HEK293T (cell line): ENCODE results near the gene ZNF850.

Source experiments
- CTCF ChIA-PET: fragments of 350-600 bp; formaldehyde crosslinking; extraction: SDS; loops from one replicate; lab custom pipeline; 2021; ENCODE audit warnings: antibody characterized with exemption, inconsistent platforms; lab: Yijun Ruan, JAX
- POLR2A ChIA-PET: fragments of 350-600 bp; formaldehyde crosslinking; extraction: SDS; loops from one replicate; lab custom pipeline; 2020; ENCODE audit warnings: antibody characterized with exemption, inconsistent platforms; lab: Yijun Ruan, JAX
- DNase-seq: peaks from one replicate; pipeline ENCODE4 v3.0.0; 2012; ENCODE audit warnings: mixed read lengths; ENCODE audit errors: extremely low spot score
- ARNT ChIP-seq: fragments of 450-650 bp; IDR thresholded peaks from 2 replicates; pipeline ENCODE4 v1.6.1; 2017; ENCODE audit warnings: mild to moderate bottlenecking
- BHLHE40 ChIP-seq: fragments of 450-650 bp; IDR thresholded peaks from 2 replicates; pipeline ENCODE4 v1.6.1; 2016; ENCODE audit warnings: mild to moderate bottlenecking, moderate library complexity, borderline replicate concordance
- CTBP1 ChIP-seq: fragments of 450-650 bp; IDR thresholded peaks from 2 replicates; pipeline ENCODE4 v1.6.1; 2016; ENCODE audit warnings: borderline replicate concordance
- ELF4 ChIP-seq: fragments of 450-650 bp; IDR thresholded peaks from 2 replicates; pipeline ENCODE4 v1.6.1; 2017; ENCODE audit warnings: antibody characterized with exemption
- FOXA1 ChIP-seq: fragments of 450-650 bp; IDR thresholded peaks from 2 replicates; pipeline ENCODE4 v1.6.1; 2016; ENCODE audit warnings: mild to moderate bottlenecking
- FOXK2 ChIP-seq: fragments of 450-650 bp; IDR thresholded peaks from 2 replicates; pipeline ENCODE4 v1.6.1; 2016; ENCODE audit warnings: mild to moderate bottlenecking
- FOXM1 ChIP-seq: fragments of 450-650 bp; IDR thresholded peaks from 2 replicates; pipeline ENCODE4 v1.6.1; 2017; ENCODE audit warnings: mild to moderate bottlenecking, borderline replicate concordance
- HDGF ChIP-seq: fragments of 450-650 bp; IDR thresholded peaks from 2 replicates; pipeline ENCODE4 v1.6.1; 2017; ENCODE audit warnings: antibody characterized with exemption, borderline replicate concordance
- L3MBTL2 ChIP-seq: fragments of 450-650 bp; conservative IDR thresholded peaks from 2 replicates; pipeline ENCODE4 v1.6.1; 2016; ENCODE audit warnings: mild to moderate bottlenecking
- LEF1 ChIP-seq: fragments of 450-650 bp; IDR thresholded peaks from 2 replicates; pipeline ENCODE4 v1.6.1; 2017; ENCODE audit warnings: mild to moderate bottlenecking, borderline replicate concordance
- NFRKB ChIP-seq: fragments of 450-650 bp; IDR thresholded peaks from 2 replicates; pipeline ENCODE4 v1.6.1; 2016; ENCODE audit warnings: mild to moderate bottlenecking, moderate library complexity
- SP1 ChIP-seq: fragments of 450-650 bp; IDR thresholded peaks from 2 replicates; pipeline ENCODE4 v1.6.1; 2017
- SUZ12 ChIP-seq: fragments of 450-650 bp; IDR thresholded peaks from 2 replicates; pipeline ENCODE4 v1.6.1; 2016; ENCODE audit warnings: mild to moderate bottlenecking
- TARDBP ChIP-seq: fragments of 450-650 bp; IDR thresholded peaks from 2 replicates; pipeline ENCODE4 v1.6.1; 2016
- ZNF384 ChIP-seq: fragments of 450-650 bp; IDR thresholded peaks from 2 replicates; pipeline ENCODE4 v1.6.1; 2016
- TF ChIP-seq, protein P1 (sequence below): fragments of 450-650 bp; IDR thresholded peaks from 2 replicates; pipeline ENCODE4 v1.6.1; 2016

Gene ZNF850

DNA sequence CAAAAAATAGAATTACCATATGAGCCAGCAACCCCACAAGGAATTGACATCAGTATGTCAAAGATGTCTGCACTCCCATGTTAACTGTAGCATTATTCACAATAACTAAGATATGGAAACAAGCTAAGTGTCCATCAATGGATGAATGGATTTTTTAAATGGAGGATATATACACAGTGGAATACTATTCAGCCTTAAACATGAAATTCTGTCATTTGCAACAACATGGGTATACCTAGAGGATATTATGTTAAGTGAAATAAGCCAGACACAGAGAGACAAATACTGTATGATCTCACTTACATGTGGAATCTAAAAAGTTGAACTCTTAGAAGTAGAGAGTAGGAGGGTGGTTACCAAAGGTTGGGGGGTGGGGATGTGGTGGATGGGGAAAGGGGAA, 93.2 kb downstream of the ZNF850 start:
- DNase-seq, result no peak
- ChIA-PET POLR2A (no interaction called here), CTCF (no interaction called here)
- TF ChIP-seq BHLHE40 (no peak), SUZ12 (no peak), CTBP1 (no peak), SP1 (no peak), HDGF (no peak), NFRKB (no peak)
- TF ChIP-seq, protein P1, sequence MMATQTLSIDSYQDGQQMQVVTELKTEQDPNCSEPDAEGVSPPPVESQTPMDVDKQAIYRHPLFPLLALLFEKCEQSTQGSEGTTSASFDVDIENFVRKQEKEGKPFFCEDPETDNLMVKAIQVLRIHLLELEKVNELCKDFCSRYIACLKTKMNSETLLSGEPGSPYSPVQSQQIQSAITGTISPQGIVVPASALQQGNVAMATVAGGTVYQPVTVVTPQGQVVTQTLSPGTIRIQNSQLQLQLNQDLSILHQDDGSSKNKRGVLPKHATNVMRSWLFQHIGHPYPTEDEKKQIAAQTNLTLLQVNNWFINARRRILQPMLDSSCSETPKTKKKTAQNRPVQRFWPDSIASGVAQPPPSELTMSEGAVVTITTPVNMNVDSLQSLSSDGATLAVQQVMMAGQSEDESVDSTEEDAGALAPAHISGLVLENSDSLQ, result no peak

DNA sequence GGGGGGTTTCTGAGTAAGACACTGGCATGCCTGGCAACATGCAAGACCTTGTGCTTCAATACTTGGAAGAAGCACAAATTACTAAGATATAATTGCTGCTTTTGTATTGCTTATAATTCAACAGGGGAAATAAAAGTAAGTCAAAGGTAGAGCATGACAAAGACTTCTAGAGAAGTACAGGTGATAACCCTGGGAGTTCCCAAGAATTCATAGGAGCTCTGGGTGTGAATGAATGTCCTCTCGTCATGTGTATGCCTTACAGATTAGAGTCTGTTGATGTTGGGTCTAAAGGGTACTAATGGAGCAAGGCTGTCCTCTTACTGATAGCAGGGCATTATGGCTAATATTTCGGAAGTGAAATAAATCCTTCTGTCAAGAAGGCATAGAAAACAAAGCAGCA, 98.4 kb downstream of the ZNF850 start:
- ChIA-PET POLR2A (no interaction called here), CTCF (no interaction called here)
- no peak for TF ChIP-seq ELF4
- DNase-seq, result no peak

GRCh38 chr19:36672368-36672767, 100.2 kb downstream of the ZNF850 start:
- TF ChIP-seq NFRKB (no peak), HDGF (no peak), SP1 (no peak), FOXA1 (no peak), ZNF384 (no peak), ARNT (no peak), CTBP1 (no peak), SUZ12 (no peak), L3MBTL2 (no peak), LEF1 (no peak), TARDBP (no peak), FOXK2 (no peak), ELF4 (no peak)
- TF ChIP-seq, protein P1, result no peak
- ChIA-PET POLR2A (no interaction called here), CTCF (no interaction called here)

GRCh38 chr19:36668646-36669045, 104.0 kb downstream of the ZNF850 start:
- CTCF ChIA-PET, result no interaction called here
- POLR2A ChIA-PET, result no interaction called here
- TF ChIP-seq BHLHE40 (no peak), FOXM1 (no peak), FOXA1 (no peak), FOXK2 (no peak)
- no peak for DNase-seq

More at GRCh38 chr19:36672368-36672767, 100.2 kb downstream of the ZNF850 start:
- DNase-seq, result no peak

DNA sequence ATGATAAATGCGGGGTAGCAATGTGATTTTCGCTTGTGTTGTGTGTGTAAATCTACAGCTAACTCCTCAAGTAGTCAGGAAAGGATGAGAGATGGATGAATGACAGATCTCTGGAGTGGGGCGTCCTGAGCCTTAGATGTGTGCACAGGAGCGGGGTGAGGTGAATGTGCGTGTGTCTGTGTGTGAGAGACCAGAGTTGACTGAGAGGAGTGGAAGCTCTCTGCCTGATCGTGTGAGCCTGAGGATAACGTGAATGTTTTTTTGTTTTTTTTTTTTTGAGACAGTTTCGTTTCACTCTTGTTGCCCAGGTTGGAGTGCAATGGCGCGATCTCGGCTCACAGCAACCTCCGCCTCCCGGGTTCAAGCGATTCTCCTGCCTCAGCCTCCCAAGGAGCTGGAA, 106.8 kb downstream of the ZNF850 start:
- TF ChIP-seq FOXM1 (no peak), FOXA1 (no peak), ZNF384 (no peak), BHLHE40 (no peak), FOXK2 (no peak), SUZ12 (no peak), NFRKB (no peak), ELF4 (no peak), SP1 (no peak), TARDBP (no peak), LEF1 (no peak), ARNT (no peak), HDGF (no peak), CTBP1 (no peak), L3MBTL2 (no peak)
- TF ChIP-seq, protein P1, result no peak
- ChIA-PET POLR2A (interaction anchor here (2.4 kb wide), 1 partner anchor 93 kb away, joined by 9 read pairs; the partner anchor contains the start of gene ZNF529), CTCF (no interaction called here)
- no peak for DNase-seq
